T follicular helper cell (primary cell): ENCODE measurements around the gene LNP1.
A peak's percentile ranks its signal among the peaks of the same experiment; 100 is the strongest.
"Not testable (repeated sequence)": the region's sequence is repeated elsewhere in the genome, so short reads cannot be mapped to it uniquely, and the experiment has no call there.

Experiments
- DNase-seq: peaks from one replicate; pipeline ENCODE4 v3.0.0-alpha.2; 2020; ENCODE audit warnings: low read depth
- total RNA-seq, 2 experiments: gene quantifications; one replicate each; lab custom pipeline; 2026; lab: John Stamatoyannopoulos, UW

LNP1 gene
- 0.96 to 1.8 reads per million in 2 experiments for total RNA-seq

GRCh38 chr3:100400780-100401673 is at the start of gene LNP1, which contains the start of gene TOMM70:
LNP1 (plus strand) TSS chr3:100401539; CDS start chr3:100429730, 28,191 bp downstream.
TOMM70 (minus strand) TSS chr3:100401089; CDS start chr3:100400949, 140 bp downstream.
- DNase-seq, result peak; percentile 91

GRCh38 chr3:100351770-100352169 is 49.6 kb upstream of the LNP1 start:
- not testable (repeated sequence) for DNase-seq

GRCh38 chr3:100352296-100353231 is 48.8 kb upstream of the LNP1 start:
- no peak for DNase-seq

- DNase-seq, result no peak
Observed at GRCh38 chr3:100354850-100355249, 46.5 kb upstream of the LNP1 start.

- DNase-seq, result no peak
Observed at GRCh38 chr3:100358413-100358812, 42.9 kb upstream of the LNP1 start.

- no peak for DNase-seq
Observed at GRCh38 chr3:100359035-100359434, 42.3 kb upstream of the LNP1 start.

GRCh38 chr3:100360757-100361496 is 40.4 kb upstream of the LNP1 start:
- DNase-seq, result no peak

- DNase-seq, result no peak
Observed at GRCh38 chr3:100361897-100362296, 39.4 kb upstream of the LNP1 start.

GRCh38 chr3:100364421-100364820 is 36.9 kb upstream of the LNP1 start:
- DNase-seq, result no peak

GRCh38 chr3:100366424-100366823 is 34.9 kb upstream of the LNP1 start:
- no peak for DNase-seq

- no peak for DNase-seq
Observed at GRCh38 chr3:100368441-100368840, 32.9 kb upstream of the LNP1 start.

GRCh38 chr3:100370756-100371155 is 30.6 kb upstream of the LNP1 start:
- DNase-seq, result no peak

GRCh38 chr3:100374521-100374920 is 26.8 kb upstream of the LNP1 start:
- DNase-seq, result no peak

GRCh38 chr3:100376301-100376700 is 25.0 kb upstream of the LNP1 start:
- no peak for DNase-seq

GRCh38 chr3:100384733-100385525 is 16.4 kb upstream of the LNP1 start:
- DNase-seq, result no peak

GRCh38 chr3:100386437-100387074 is 14.8 kb upstream of the LNP1 start:
- no peak for DNase-seq

GRCh38 chr3:100389025-100389424 is 12.3 kb upstream of the LNP1 start:
- no peak for DNase-seq

GRCh38 chr3:100395679-100396431 is 5.5 kb upstream of the LNP1 start:
- DNase-seq, result no peak

- no peak for DNase-seq
Observed at GRCh38 chr3:100396967-100397366, 4.4 kb upstream of the LNP1 start.
